Endothelial cell of umbilical vein (primary cell): ENCODE measurements around the gene RMND5B. TPM values are rescaled to one million over a fixed set of nuclear protein-coding genes. Genes with fewer than 3 reads are reported as not detected.

Source experiments
- BruUV-seq: library from RNA; stranded (reverse); fragments of 400-500 nt; replicated peaks from 2 replicates; lab custom pipeline; 2021; lab: Mats Ljungman, UMichigan
- CTCF ChIA-PET: fragments of 300-600, 350-600 bp; sonication (Branson Sonifier 250); formaldehyde crosslinking; loops from one replicate; lab custom pipeline; 2021; ENCODE audit warnings: antibody characterized with exemption, inconsistent platforms; lab: Charles Lee
- POLR2A ChIA-PET: fragments of 300-600, 350-600 bp; sonication (Branson Sonifier 250); formaldehyde crosslinking; loops from one replicate; lab custom pipeline; 2021; ENCODE audit warnings: antibody characterized with exemption, inconsistent platforms; lab: Charles Lee
- DNase-seq: peaks from one replicate; pipeline ENCODE4 v3.0.0-alpha.2; 2011; ENCODE audit warnings: low read depth, low spot score
- FAIRE-seq: peaks from 2 replicates; lab custom pipeline; 2011; peaks lifted over from hg19 to GRCh38; lab: Jason Lieb, UNC
- H2AFZ ChIP-seq: 2 replicates; pipeline ENCODE4 v1.6.0; 2012; ENCODE audit warnings: low read depth, low read length, control low read depth, inconsistent platforms
- H3K27ac ChIP-seq: 2 replicates; pipeline ENCODE4 v1.5.1; 2011; ENCODE audit warnings: low read depth, mild to moderate bottlenecking, control low read depth, low read length, moderate library complexity; ENCODE audit not compliant: insufficient read depth
- H3K27me3 ChIP-seq, 2 experiments: 2 replicates each; pipeline versions ENCODE4 v1.6.0 to v1.6.1; 2011; ENCODE audit warnings: low read length in 2 of 2, mixed read lengths in 1 of 2; ENCODE audit not compliant: control insufficient read depth in 2 of 2, insufficient read depth in 2 of 2
- H3K36me3 ChIP-seq, 2 experiments: 2 replicates in 1 of 2; 3 replicates in 1 of 2; pipeline ENCODE4 v1.5.1; 2011; ENCODE audit warnings: low read length in 2 of 2, mild to moderate bottlenecking in 1 of 2, moderate library complexity in 1 of 2; ENCODE audit not compliant: control insufficient read depth in 2 of 2, insufficient read depth in 2 of 2; ENCODE audit errors: extremely low read depth in 1 of 2
- H3K4me1 ChIP-seq: 3 replicates; pipeline ENCODE4 v1.5.1; 2011; ENCODE audit warnings: mild to moderate bottlenecking, low read length; ENCODE audit not compliant: control insufficient read depth, insufficient read depth; ENCODE audit errors: extremely low read depth
- H3K4me2 ChIP-seq: 2 replicates; pipeline ENCODE4 v1.6.1; 2011; ENCODE audit warnings: low read length, control low read depth, mixed read lengths; ENCODE audit not compliant: insufficient read depth
- H3K4me3 ChIP-seq, 3 experiments: fragments of 200-600 bp in 1 of 3; sonication (generic), shearing (Covaris generic) in 1 of 3; replicated peaks in 1 of 3; 2 replicates each; pipeline ENCODE4 v1.5.1; 2011 to 2016; ENCODE audit warnings: control low read depth in 3 of 3, low read length in 3 of 3, mild to moderate bottlenecking in 2 of 3, inconsistent platforms in 1 of 3, low read depth in 1 of 3, moderate library complexity in 1 of 3; ENCODE audit not compliant: insufficient read depth in 1 of 3
- H3K79me2 ChIP-seq: 2 replicates; pipeline ENCODE4 v1.6.0; 2012; ENCODE audit warnings: low read length, inconsistent platforms; ENCODE audit not compliant: control insufficient read depth, insufficient read depth
- H3K9ac ChIP-seq: replicated peaks from 2 replicates; pipeline ENCODE3; 2011; ENCODE audit warnings: low read length, control low read depth; ENCODE audit not compliant: insufficient read depth; ENCODE audit errors: extremely low read depth
- H3K9me1 ChIP-seq: replicated peaks from 3 replicates; pipeline ENCODE4 v1.6.0; 2011; ENCODE audit warnings: mild to moderate bottlenecking, low read length; ENCODE audit not compliant: control insufficient read depth, insufficient read depth; ENCODE audit errors: extremely low read depth
- H3K9me3 ChIP-seq: replicated peaks from 2 replicates; pipeline ENCODE4 v1.5.1; 2012; ENCODE audit warnings: low read length, inconsistent platforms; ENCODE audit not compliant: control insufficient read depth, insufficient read depth
- H4K20me1 ChIP-seq: replicated peaks from 2 replicates; pipeline ENCODE3; 2011; ENCODE audit warnings: mild to moderate bottlenecking, low read length; ENCODE audit not compliant: control insufficient read depth, insufficient read depth; ENCODE audit errors: extremely low read depth
- CTCF ChIP-seq, 2 donors: IDR thresholded peaks; 1 replicate in 1 of 2; 2 replicates in 1 of 2; pipeline ENCODE4 v1.5.1; 2011; ENCODE audit warnings: low read length in 2 of 2, mild to moderate bottlenecking in 2 of 2, moderate library complexity in 2 of 2, control low read depth in 1 of 2, inconsistent platforms in 1 of 2, low read depth in 1 of 2; ENCODE audit not compliant: insufficient read depth in 1 of 2; ENCODE audit errors: extremely low read depth in 1 of 2
- EZH2 ChIP-seq: IDR thresholded peaks from 2 replicates; pipeline ENCODE4 v1.6.1; 2012; ENCODE audit warnings: borderline replicate concordance, low read depth, mild to moderate bottlenecking, moderate library complexity, low read length, inconsistent platforms; ENCODE audit not compliant: severe bottlenecking
- FOS ChIP-seq: IDR thresholded peaks from 2 replicates; pipeline ENCODE4 v1.6.1; 2011; ENCODE audit warnings: mild to moderate bottlenecking, low read length, moderate library complexity, borderline replicate concordance; ENCODE audit not compliant: insufficient read depth
- GATA2 ChIP-seq: IDR thresholded peaks from 2 replicates; pipeline ENCODE4 v1.7.0; 2011; ENCODE audit warnings: low read depth, mild to moderate bottlenecking, moderate library complexity, mixed read lengths, low read length; ENCODE audit not compliant: insufficient read length, insufficient read depth
- JUN ChIP-seq: IDR thresholded peaks from 2 replicates; pipeline ENCODE4 v1.6.1; 2011; ENCODE audit warnings: borderline replicate concordance, low read depth; ENCODE audit not compliant: insufficient read length, insufficient read depth
- MAX ChIP-seq: IDR thresholded peaks from 2 replicates; pipeline ENCODE4 v1.6.1; 2011; ENCODE audit not compliant: insufficient read depth, insufficient read length
- MYC ChIP-seq: IDR thresholded peaks from one replicate; pipeline ENCODE4 v1.6.1; 2011; ENCODE audit warnings: mild to moderate bottlenecking, low read depth, low read length
- POLR2A ChIP-seq: IDR thresholded peaks from 2 replicates; pipeline ENCODE4 v1.6.1; 2012; ENCODE audit warnings: low read depth, mild to moderate bottlenecking, control low read depth, low read length
- POLR2AphosphoS5 ChIP-seq: IDR thresholded peaks from 2 replicates; pipeline ENCODE4 v1.6.1; 2012; ENCODE audit warnings: low read depth, mild to moderate bottlenecking, control low read depth, low read length, moderate library complexity; ENCODE audit not compliant: insufficient read depth
- dilution Hi-C: fragments of 300-500 bp; cut with MboI; formaldehyde crosslinking; loops from one replicate; pipeline ENCODE4 v1.15.0; 2019; ENCODE audit warnings: low sequenced_read_pairs; ENCODE audit not compliant: extremely low pct_ligation_motif_present
- intact Hi-C: fragments of 100-400 bp; cut with micrococcal nuclease; formaldehyde crosslinking; loops from one replicate; pipeline ENCODE4 v1.10.0; 2022
- polyA plus RNA-seq, 4 experiments: library from polyadenylated mRNA; depleted of rRNA in 3 of 4; stranded (reverse) in 3 of 4; unstranded in 1 of 4; fragments of >200 nt; gene quantifications; 2 replicates each; pipeline versions ENCODE4 v1.2.1 to v1.2.3, GENCODE V29; 2011 to 2012; ENCODE audit warnings: missing spikeins in 1 of 4
- total RNA-seq: library from RNA; stranded (reverse); gene quantifications from 2 replicates; pipeline ENCODE4 v1.2.3, GENCODE V29; 2021

Gene RMND5B
- total and polyA plus RNA-seq, 2 donors (not counting 3 experiments of a cell fraction or from before 2014, with no cell fraction given), result 38.2 to 40.2 TPM

GRCh38 chr5:178131446-178131996 lies 707 bp downstream of the RMND5B start:
- Histone ChIP-seq H3K4me1 (peaks cover 7% of the 10 kb centered on the region), H3K9me1 (no peaks in the 10 kb centered on the region), H4K20me1 (no peaks in the 10 kb centered on the region), H3K9me3 (no peaks in the 10 kb centered on the region), H3K27me3 (no peaks in the 10 kb centered on the region), H3K4me2 (peak overlapping the region; percentile 33), H3K79me2 (peaks cover 3% of the 10 kb centered on the region), H3K9ac (peak overlapping the region; percentile 50), H3K36me3 (peaks cover 0 to 9% of the 10 kb centered on the region in 2 experiments), H3K27ac (no peak overlapping the region), H2AFZ (peak overlapping the region; percentile 41), H3K4me3 (peak overlapping the region; percentile 62 to 82 (median 64))
- ChIA-PET CTCF (interaction anchor here (1.0 to 1.5 kb wide), 4 partner anchors 12 to 56 kb away, joined by 3 to 6 read pairs (median 4); no protein-coding TSS in a partner anchor), POLR2A (no interaction called here)
- dilution Hi-C loops, result no loop called here
- TF ChIP-seq POLR2A (no peak), GATA2 (no peak), JUN (no peak), FOS (no peak), MAX (no peak)
- FAIRE-seq (peak; percentile 26), DNase-seq (no peak)
- no TSS peak for BruUV-seq
- intact Hi-C loops, result loop anchor here (1.0 to 2.0 kb wide), 2 partner anchors 15 to 55 kb away; no protein-coding TSS in a partner anchor

GRCh38 chr5:178136990-178137389 lies 6.2 kb downstream of the RMND5B start:
- no peak overlapping the region for H3K9ac ChIP-seq
- dilution Hi-C loops, result no loop called here
- no peak for DNase-seq
- no peak for FAIRE-seq
- H3K4me1 ChIP-seq, result no peaks in the 10 kb centered on the region
- TF ChIP-seq MYC (no peak), MAX (no peak), CTCF (IDR thresholded peaks at IDR 0.05; ENCODE audit: extremely low read depth in 1 of 2, insufficient read depth in 1 of 2, low read depth in 1 of 2, low read length in 2 of 2) (no peak), FOS (no peak), POLR2AphosphoS5 (no peak), POLR2A (no peak), JUN (no peak), GATA2 (no peak), EZH2 (no peak)
- H3K27me3 ChIP-seq, result no peaks in the 10 kb centered on the region
- H3K4me2 ChIP-seq, result no peak overlapping the region
- H3K27ac ChIP-seq, result no peak overlapping the region
- no peak overlapping the region for H3K4me3 ChIP-seq
- intact Hi-C loops, result no loop called here
- ChIA-PET CTCF (interaction anchor here (1.0 to 2.9 kb wide), 2 partner anchors 10 to 61 kb away, joined by 3 to 18 read pairs; no protein-coding TSS in a partner anchor), POLR2A (no interaction called here)
- no peaks in the 10 kb centered on the region for H3K79me2 ChIP-seq
- no peaks in the 10 kb centered on the region for H3K9me1 ChIP-seq
- no peaks in the 10 kb centered on the region for H3K9me3 ChIP-seq
- no peaks in the 10 kb centered on the region for H4K20me1 ChIP-seq
- BruUV-seq, result no TSS peak
- peaks cover 0 to 13% of the 10 kb centered on the region in 2 experiments for H3K36me3 ChIP-seq
- H2AFZ ChIP-seq, result no peak overlapping the region
